Coronary artery (tissue), 2 donors: ENCODE results near the gene MRO.

Source experiments
- DNase-seq: peaks from one replicate; pipeline ENCODE4 v3.0.0-alpha.2; 2017; ENCODE audit warnings: low spot score
- H3K27ac ChIP-seq, 2 donors: fragments of 200-600 bp; sonication (generic); one replicate each; pipeline ENCODE4 v1.5.1; 2016 to 2019
- H3K4me3 ChIP-seq: fragments of 200-600 bp; sonication (generic); 2 replicates; pipeline ENCODE4 v1.5.1; 2016; ENCODE audit warnings: mild to moderate bottlenecking, moderate library complexity
- CTCF ChIP-seq: fragments of 200-600 bp; sonication (generic); IDR thresholded peaks from one replicate; pipeline ENCODE4 v1.5.1; 2019; ENCODE audit warnings: antibody characterized with exemption

Gene MRO

GRCh38 chr18:50812834-50813233 lies 7.0 kb downstream of the MRO start:
- no peak overlapping the region for H3K27ac ChIP-seq
- H3K4me3 ChIP-seq, result no peak overlapping the region
- TF ChIP-seq CTCF, result no peak
- no peak for DNase-seq

- Histone ChIP-seq H3K27ac (no peak overlapping the region), H3K4me3 (no peak overlapping the region)
- no peak for DNase-seq
- no peak for TF ChIP-seq CTCF
Measured at GRCh38 chr18:50807176-50807575, 12.6 kb downstream of the MRO start.

- H3K27ac ChIP-seq, result no peak overlapping the region
- H3K4me3 ChIP-seq, result no peak overlapping the region
- no peak for TF ChIP-seq CTCF
- DNase-seq, result no peak
Measured at GRCh38 chr18:50806208-50806616, 13.6 kb downstream of the MRO start.

GRCh38 chr18:50805732-50806131 lies 14.1 kb downstream of the MRO start:
- no peak overlapping the region for H3K27ac ChIP-seq
- TF ChIP-seq CTCF, result no peak
- DNase-seq, result no peak

GRCh38 chr18:50803592-50803991 lies 16.2 kb downstream of the MRO start:
- Histone ChIP-seq H3K27ac (no peak overlapping the region), H3K4me3 (no peak overlapping the region)
- DNase-seq, result no peak
- no peak for TF ChIP-seq CTCF

More at GRCh38 chr18:50805732-50806131, 14.1 kb downstream of the MRO start:
- no peak overlapping the region for H3K4me3 ChIP-seq

GRCh38 chr18:50802141-50802540 lies 17.7 kb downstream of the MRO start:
- no peak overlapping the region for H3K4me3 ChIP-seq

More at GRCh38 chr18:50802141-50802540, 17.7 kb downstream of the MRO start:
- no peak overlapping the region for H3K27ac ChIP-seq
- no peak for TF ChIP-seq CTCF
- DNase-seq, result no peak
